PFSK-1 (cell line): ENCODE results near the gene CD48.

Source experiments
- FOXP2 ChIP-seq: optimal IDR thresholded peaks from 2 replicates; pipeline ENCODE3; 2011; ENCODE audit warnings: borderline replicate concordance, control low read depth, inconsistent platforms; ENCODE audit not compliant: insufficient read depth; ENCODE audit errors: extremely low read length, extremely low read depth
- POLR2AphosphoS5 ChIP-seq: IDR thresholded peaks from 2 replicates; pipeline ENCODE4 v1.6.1; 2012; ENCODE audit warnings: low read depth, mild to moderate bottlenecking, control low read depth, low read length, moderate library complexity
- SIN3A ChIP-seq: IDR thresholded peaks from 2 replicates; pipeline ENCODE4 v1.6.1; 2012; ENCODE audit warnings: mild to moderate bottlenecking, low read length, moderate library complexity, borderline replicate concordance; ENCODE audit not compliant: insufficient read depth

DNA sequence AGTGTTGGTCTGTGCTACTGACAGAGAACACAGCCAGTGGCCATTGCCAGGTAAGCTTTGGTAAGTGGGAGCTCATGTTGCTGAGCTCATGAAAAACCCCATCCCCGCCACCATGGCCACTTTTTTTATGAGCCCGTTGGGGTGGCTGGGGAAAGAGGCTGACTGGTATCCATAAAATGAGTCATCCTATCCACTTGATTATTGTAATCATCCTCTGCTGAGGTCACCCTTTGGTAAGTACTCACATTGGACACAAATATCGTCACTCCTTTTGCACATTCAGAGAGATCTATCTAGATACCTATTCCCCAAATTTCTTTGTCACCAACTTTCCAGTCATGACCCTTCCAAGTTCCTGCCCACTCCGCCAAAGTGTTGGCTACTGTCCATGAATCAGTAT, 49.4 kb upstream of the CD48 start:
- no peak for TF ChIP-seq SIN3A
- TF ChIP-seq POLR2AphosphoS5, result no peak
- no peak for TF ChIP-seq FOXP2
